HG03432 (cell line): ENCODE data around the gene TRHDE.

Experiments used
- ATAC-seq: cut with Tn5 transposase; IDR thresholded peaks from one replicate; pipeline ENCODE4 v1.9.1; 2021; ENCODE audit warnings: mild to moderate bottlenecking, moderate library complexity; ENCODE audit not compliant: unreplicated experiment

Gene TRHDE

GRCh38 chr12:72434999-72435398, 162.8 kb downstream of the TRHDE start:
- ATAC-seq, result no peak

GRCh38 chr12:72442217-72442616, 170.0 kb downstream of the TRHDE start:
- ATAC-seq, result no peak

- ATAC-seq, result no peak
Measured at GRCh38 chr12:72444125-72444524, 172.0 kb downstream of the TRHDE start.

GRCh38 chr12:72444566-72444965, 172.4 kb downstream of the TRHDE start:
- ATAC-seq, result no peak

GRCh38 chr12:72448089-72448488, 175.9 kb downstream of the TRHDE start:
- no peak for ATAC-seq

DNA sequence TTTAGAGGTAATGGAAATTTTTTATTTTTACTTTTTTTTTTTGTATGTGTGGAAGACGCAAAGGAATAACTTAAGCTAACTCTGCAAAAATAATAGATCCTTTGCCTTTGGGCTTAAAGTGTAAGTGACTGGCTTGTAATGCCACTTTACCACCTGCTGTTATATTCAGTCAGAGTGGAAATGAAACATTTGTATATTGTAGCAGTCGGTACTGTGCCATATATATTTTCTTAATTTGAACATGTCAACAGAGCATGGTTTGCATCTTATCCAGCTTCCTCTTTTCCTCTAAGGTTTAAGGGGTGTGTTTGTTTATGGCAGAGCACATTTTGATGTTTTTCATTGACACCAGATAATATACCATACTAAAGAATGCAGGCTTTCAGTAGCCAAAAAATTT, 176.6 kb downstream of the TRHDE start:
- no peak for ATAC-seq

GRCh38 chr12:72453066-72453465, 180.9 kb downstream of the TRHDE start:
- ATAC-seq, result no peak

DNA sequence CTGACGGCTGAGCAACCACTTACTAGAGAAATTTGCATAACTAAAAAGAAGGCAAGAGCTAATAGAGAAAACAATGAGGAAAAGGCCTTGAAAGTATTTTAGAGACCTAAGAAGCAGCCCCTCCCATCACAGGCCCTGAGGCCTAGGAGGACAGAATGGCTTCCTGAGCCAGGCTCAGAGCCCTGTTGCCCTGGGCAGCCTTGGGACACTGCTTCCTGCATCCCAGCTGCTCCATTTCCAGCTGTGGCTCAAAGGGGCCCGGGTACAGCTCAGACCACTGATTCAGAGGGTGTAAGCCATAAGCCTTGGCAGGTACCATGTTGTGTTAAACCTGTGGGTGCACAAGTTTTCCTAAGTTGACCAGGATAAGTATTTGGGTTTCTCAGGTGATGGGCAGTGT, 181.4 kb downstream of the TRHDE start:
- ATAC-seq, result no peak

DNA sequence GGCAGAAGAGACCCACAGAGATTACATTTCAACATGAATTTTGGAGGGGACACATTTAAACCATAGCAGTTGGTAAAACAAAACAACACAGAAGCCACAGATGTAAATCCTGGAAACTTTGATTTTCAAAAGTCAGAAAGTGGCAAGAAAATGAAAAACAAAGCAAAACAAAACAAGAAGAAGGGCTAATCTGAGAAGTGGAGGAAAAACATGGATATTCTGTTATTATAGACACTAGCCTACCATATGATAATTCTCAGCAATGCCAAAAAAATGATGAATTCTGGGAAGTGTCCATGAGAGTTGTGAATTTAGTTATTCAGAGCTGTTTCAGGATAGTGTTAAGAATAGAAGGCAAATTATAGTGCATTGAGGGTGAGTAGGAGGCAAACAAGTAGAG, 192.3 kb downstream of the TRHDE start:
- ATAC-seq, result no peak

DNA sequence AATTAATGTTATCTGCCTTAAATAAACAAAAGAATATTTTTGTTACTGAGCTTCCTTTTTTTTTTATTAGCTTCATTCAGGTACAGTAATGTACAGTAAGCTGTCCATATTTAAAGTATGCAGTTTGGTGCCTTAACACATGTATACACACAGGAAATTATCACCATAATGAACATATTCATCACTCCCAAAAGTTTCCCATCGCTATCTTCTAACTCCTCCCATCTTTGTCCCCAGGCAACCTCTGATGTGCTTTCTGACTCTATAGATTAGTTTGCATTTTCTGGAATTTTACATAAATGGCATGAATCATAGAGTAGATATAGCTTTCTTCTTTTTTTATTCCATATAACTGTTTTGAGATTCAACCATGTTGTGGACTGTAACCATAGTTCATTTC, 193.0 kb downstream of the TRHDE start:
- no peak for ATAC-seq

- ATAC-seq, result no peak
Measured at GRCh38 chr12:72465940-72466630, 193.9 kb downstream of the TRHDE start.

- ATAC-seq, result no peak
Measured at GRCh38 chr12:72467985-72468384, 195.8 kb downstream of the TRHDE start.

DNA sequence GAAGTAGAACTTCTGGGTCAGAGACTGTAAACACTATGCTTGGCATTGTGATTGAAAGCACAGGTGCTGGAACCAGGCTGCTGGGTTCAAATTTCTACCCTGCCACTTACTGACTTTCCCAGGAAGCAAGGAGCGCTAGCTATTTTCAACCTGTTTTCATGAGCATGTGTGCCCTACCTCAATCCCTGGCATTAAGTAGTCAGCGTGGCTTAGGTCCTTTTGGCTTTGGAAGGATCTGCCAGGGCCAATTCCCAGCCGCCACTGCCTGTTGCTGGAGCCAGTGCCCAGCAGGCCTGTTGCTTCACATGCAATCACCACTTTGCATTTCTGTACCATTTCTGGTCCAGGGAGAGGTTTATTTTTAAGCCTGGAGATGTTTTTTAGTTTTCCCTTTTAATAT, 196.3 kb downstream of the TRHDE start:
- no peak for ATAC-seq

- ATAC-seq, result no peak
Measured at GRCh38 chr12:72471806-72472205, 199.6 kb downstream of the TRHDE start.

- ATAC-seq, result no peak
Measured at GRCh38 chr12:72472350-72472749, 200.2 kb downstream of the TRHDE start.

GRCh38 chr12:72476301-72476700, 204.1 kb downstream of the TRHDE start:
- ATAC-seq, result no peak

- ATAC-seq, result no peak
Measured at GRCh38 chr12:72485017-72485701, 213.0 kb downstream of the TRHDE start.

GRCh38 chr12:72491426-72491825, 219.3 kb downstream of the TRHDE start:
- ATAC-seq, result no peak

DNA sequence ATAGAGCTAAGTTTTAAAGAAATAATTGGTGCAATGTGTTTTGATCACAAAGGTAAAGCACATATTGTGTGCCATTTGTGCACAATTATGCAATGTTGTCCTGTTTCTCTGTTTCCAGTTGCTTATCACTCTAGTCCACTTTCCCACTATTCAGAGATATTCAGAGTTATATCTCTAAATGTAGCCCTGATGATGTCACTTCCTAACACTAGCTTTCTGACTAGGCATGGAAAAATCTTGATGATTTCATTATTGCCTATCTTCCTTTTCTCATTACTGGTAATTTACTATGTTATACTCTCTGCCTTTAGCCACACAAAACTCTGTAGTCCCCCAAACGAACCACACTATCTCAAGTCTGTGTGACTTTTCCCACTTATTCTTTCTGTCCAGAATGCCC, 221.2 kb downstream of the TRHDE start:
- no peak for ATAC-seq

DNA sequence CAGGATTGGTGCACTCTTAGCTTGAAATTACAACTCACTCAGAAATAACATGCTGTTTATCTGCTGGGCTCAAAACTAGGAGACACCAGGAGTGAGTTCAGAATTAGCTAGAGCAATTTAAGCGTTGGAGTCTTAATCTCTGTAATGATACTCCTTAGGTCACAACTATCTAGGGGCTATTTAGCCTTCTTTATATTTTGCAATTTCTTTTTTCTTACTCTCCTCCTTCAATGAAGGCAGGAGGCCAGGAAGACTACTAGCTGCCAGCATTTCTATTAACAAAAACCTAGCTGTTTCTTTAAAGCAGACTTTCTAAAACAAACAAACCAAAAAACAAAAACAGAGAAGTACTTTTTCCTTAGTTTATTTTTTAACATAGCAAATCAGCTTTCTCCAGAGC, 226.2 kb downstream of the TRHDE start:
- no peak for ATAC-seq

GRCh38 chr12:72499244-72499643, 227.1 kb downstream of the TRHDE start:
- ATAC-seq, result no peak

DNA sequence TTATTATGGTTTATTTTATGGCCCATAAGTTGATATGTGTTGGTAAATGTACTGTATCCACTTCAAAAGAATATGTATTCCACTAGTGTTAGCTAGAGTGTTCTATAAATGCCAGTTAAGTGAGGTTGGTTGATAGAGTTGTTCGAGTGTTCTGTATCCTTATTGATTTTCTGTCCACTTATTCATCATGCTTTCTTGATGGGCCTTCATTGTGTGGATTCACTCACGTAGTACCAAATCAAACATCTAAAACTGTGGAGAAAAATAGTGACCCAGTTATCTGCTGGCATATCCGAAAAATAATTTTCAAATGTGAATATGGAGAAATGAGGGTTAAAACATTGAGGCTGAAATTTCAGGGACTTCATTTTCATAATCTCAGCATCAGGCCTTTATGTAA, 230.4 kb downstream of the TRHDE start:
- no peak for ATAC-seq

DNA sequence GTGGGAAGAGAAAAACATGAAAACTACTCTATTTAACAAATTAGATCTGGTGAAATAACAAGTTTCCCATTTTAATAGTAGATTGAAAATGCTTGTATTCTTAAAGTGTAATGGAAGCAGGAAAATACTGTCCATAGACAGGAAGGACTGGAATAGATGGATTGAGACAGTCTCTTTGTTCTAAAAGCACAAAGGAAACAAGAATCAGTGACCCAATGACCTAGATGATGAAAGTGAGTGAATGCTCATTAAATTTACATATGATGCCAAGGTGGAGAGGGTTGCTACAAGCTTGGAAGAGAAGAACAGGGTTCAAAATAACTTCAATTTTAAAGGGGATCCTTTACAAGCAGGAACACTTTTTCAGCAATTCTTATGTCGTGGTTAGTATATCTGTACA, 233.1 kb downstream of the TRHDE start:
- no peak for ATAC-seq
